Fibroblast of lung (primary cell): ENCODE measurements around the gene CHST15. TPM values are rescaled to one million over a fixed set of nuclear protein-coding genes. Genes with fewer than 3 reads are reported as not detected.

Source experiments
- DNase-seq, 2 donors: peaks; one replicate each; pipeline versions ENCODE4 v3.0.0 to v3.0.0-alpha.2; 2010; ENCODE audit warnings: low read depth in 2 of 2
- H2AFZ ChIP-seq: 2 replicates; pipeline ENCODE4 v1.5.1; 2012; ENCODE audit warnings: low read length, control low read depth, inconsistent platforms
- H3K27ac ChIP-seq: 2 replicates; pipeline ENCODE4 v1.5.1; 2011; ENCODE audit warnings: low read length, control low read depth; ENCODE audit not compliant: insufficient read depth
- H3K27me3 ChIP-seq: 2 replicates; pipeline ENCODE4 v1.5.1; 2011; ENCODE audit warnings: mild to moderate bottlenecking, low read length; ENCODE audit not compliant: control insufficient read depth, insufficient read depth
- H3K36me3 ChIP-seq: 2 replicates; pipeline ENCODE4 v1.5.1; 2011; ENCODE audit warnings: low read length; ENCODE audit not compliant: control insufficient read depth, insufficient read depth
- H3K4me1 ChIP-seq: 2 replicates; pipeline ENCODE4 v1.5.1; 2011; ENCODE audit warnings: low read length; ENCODE audit not compliant: control insufficient read depth, insufficient read depth; ENCODE audit errors: extremely low read depth
- H3K4me2 ChIP-seq: 2 replicates; pipeline ENCODE4 v1.5.1; 2011; ENCODE audit warnings: low read length, control low read depth; ENCODE audit not compliant: insufficient read depth; ENCODE audit errors: extremely low read depth
- H3K4me3 ChIP-seq, 4 experiments: fragments of 200-600 bp in 1 of 4; sonication (generic) in 1 of 4; replicated peaks in 1 of 4; 2 replicates each; pipeline ENCODE4 v1.5.1; 2011 to 2016; ENCODE audit warnings: low read length in 4 of 4, low read depth in 3 of 4, mild to moderate bottlenecking in 3 of 4, control low read depth in 2 of 4, inconsistent platforms in 1 of 4, mixed read lengths in 1 of 4; ENCODE audit not compliant: insufficient read depth in 1 of 4; ENCODE audit errors: control extremely low read depth in 1 of 4
- H3K79me2 ChIP-seq: 2 replicates; pipeline ENCODE4 v1.5.1; 2012; ENCODE audit warnings: mild to moderate bottlenecking, low read length, inconsistent platforms; ENCODE audit not compliant: control insufficient read depth, insufficient read depth
- H3K9ac ChIP-seq: 2 replicates; pipeline ENCODE4 v1.5.1; 2011; ENCODE audit warnings: mild to moderate bottlenecking, low read length, control low read depth; ENCODE audit not compliant: insufficient read depth
- H3K9me3 ChIP-seq: 2 replicates; pipeline ENCODE4 v1.5.1; 2012; ENCODE audit warnings: low read depth, low read length; ENCODE audit not compliant: control insufficient read depth, insufficient read depth
- H4K20me1 ChIP-seq: 2 replicates; pipeline ENCODE4 v1.5.1; 2011; ENCODE audit warnings: low read length; ENCODE audit not compliant: control insufficient read depth, insufficient read depth; ENCODE audit errors: extremely low read depth
- EZH2 ChIP-seq: IDR thresholded peaks from 2 replicates; pipeline ENCODE4 v1.5.1; 2012; ENCODE audit warnings: low read length, control low read depth, mild to moderate bottlenecking; ENCODE audit errors: missing control alignments
- polyA plus RNA-seq, 2 donors: library from polyadenylated mRNA; depleted of rRNA in 1 of 2; stranded (reverse) in 1 of 2; unstranded in 1 of 2; fragments of >200 nt; gene quantifications; 2 replicates each; pipeline ENCODE4 v1.2.1, GENCODE V29; 2011 to 2012; ENCODE audit warnings: missing spikeins in 1 of 2
- total RNA-seq: library from RNA; depleted of rRNA; stranded (reverse); fragments of >200 nt; gene quantifications from 2 replicates; pipeline ENCODE4 v1.2.1, GENCODE V29; 2014
- TF ChIP-seq, protein P1 (sequence below), 2 donors: IDR thresholded peaks in 1 of 2; conservative IDR thresholded peaks in 1 of 2; 1 replicate in 1 of 2; 2 replicates in 1 of 2; pipeline ENCODE4 v1.5.1; 2011 to 2012; ENCODE audit warnings: low read length in 2 of 2, control low read depth in 1 of 2, inconsistent platforms in 1 of 2, low read depth in 1 of 2, mild to moderate bottlenecking in 1 of 2

Gene CHST15
- total and polyA plus RNA-seq, 2 donors (not counting 1 experiment from before 2014, with no cell fraction given), result 5.0 to 7.9 TPM

DNA sequence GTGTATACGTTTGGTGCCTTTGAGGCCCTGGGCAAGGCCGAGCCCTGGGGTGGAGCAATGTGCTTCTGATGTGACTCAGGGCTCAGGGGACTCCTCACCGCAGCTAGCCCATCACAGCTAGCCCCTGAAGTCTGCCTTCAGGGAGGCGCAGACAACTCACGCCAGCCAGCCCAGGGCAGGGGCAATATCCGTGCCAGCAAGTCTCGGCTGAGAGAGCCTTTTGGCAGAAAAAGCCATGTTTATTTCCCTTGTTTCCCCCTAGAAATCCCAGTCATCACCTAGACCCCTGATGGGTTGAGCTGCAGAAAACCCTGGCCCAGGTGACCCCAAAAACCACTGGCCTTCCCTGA lies 90.4 kb downstream of the CHST15 start:
- no peaks in the 10 kb centered on the region for H4K20me1 ChIP-seq
- no peak overlapping the region for H2AFZ ChIP-seq
- no peaks in the 10 kb centered on the region for H3K27me3 ChIP-seq
- no peak overlapping the region for H3K27ac ChIP-seq
- H3K9ac ChIP-seq, result no peak overlapping the region
- H3K79me2 ChIP-seq, result no peaks in the 10 kb centered on the region
- H3K4me1 ChIP-seq, result no peaks in the 10 kb centered on the region
- no peaks in the 10 kb centered on the region for H3K36me3 ChIP-seq
- no peak overlapping the region for H3K4me3 ChIP-seq
- H3K4me2 ChIP-seq, result no peak overlapping the region
- no peak for DNase-seq
- TF ChIP-seq, protein P1, sequence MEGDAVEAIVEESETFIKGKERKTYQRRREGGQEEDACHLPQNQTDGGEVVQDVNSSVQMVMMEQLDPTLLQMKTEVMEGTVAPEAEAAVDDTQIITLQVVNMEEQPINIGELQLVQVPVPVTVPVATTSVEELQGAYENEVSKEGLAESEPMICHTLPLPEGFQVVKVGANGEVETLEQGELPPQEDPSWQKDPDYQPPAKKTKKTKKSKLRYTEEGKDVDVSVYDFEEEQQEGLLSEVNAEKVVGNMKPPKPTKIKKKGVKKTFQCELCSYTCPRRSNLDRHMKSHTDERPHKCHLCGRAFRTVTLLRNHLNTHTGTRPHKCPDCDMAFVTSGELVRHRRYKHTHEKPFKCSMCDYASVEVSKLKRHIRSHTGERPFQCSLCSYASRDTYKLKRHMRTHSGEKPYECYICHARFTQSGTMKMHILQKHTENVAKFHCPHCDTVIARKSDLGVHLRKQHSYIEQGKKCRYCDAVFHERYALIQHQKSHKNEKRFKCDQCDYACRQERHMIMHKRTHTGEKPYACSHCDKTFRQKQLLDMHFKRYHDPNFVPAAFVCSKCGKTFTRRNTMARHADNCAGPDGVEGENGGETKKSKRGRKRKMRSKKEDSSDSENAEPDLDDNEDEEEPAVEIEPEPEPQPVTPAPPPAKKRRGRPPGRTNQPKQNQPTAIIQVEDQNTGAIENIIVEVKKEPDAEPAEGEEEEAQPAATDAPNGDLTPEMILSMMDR (conservative IDR thresholded peaks at IDR 0.05 in 1 of 2, IDR thresholded peaks at IDR 0.05 in 1 of 2; ENCODE audit: low read depth in 1 of 2, low read length in 2 of 2), result no peak
- TF ChIP-seq EZH2, result no peak
- no peaks in the 10 kb centered on the region for H3K9me3 ChIP-seq

DNA sequence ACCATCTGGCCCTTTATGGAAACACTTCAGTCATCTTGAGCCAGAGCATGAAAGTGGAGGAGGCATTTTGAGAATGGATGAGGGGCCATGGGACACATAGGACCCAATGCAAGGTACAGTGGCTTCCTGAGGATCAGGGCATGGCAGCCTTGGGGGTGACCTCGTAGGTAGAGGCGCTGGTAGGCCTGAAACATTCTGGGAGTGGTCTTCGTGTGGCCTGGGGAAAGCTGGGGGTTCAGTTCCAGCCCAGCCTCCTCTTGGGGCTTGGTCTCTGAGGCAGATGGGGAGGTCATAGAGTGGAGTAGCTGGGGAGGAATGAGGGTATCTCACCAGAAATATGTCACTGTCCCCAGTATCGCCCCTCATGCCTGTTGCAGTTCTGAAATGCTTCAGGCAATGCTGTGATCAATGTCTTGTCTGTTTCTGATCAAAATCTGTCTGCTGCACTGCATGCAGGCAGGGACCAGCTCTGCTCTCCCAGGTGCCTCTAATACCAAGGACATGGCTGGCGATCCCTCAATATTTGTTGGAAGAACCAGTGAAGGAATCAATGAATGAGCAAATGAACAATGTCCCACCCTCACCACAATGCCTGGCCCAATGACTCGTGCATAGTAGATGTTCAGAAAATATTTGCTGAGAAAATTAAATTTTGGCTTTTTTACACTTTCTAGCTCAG lies 90.9 kb downstream of the CHST15 start:
- H3K27ac ChIP-seq, result no peak overlapping the region
- no peaks in the 10 kb centered on the region for H3K27me3 ChIP-seq
- no peaks in the 10 kb centered on the region for H3K79me2 ChIP-seq
- TF ChIP-seq, protein P1 (conservative IDR thresholded peaks at IDR 0.05 in 1 of 2, IDR thresholded peaks at IDR 0.05 in 1 of 2; ENCODE audit: low read depth in 1 of 2, low read length in 2 of 2), result no peak
- no peak for TF ChIP-seq EZH2
- DNase-seq, result no peak
- no peaks in the 10 kb centered on the region for H3K4me1 ChIP-seq
- no peak overlapping the region for H3K4me2 ChIP-seq
- no peaks in the 10 kb centered on the region for H3K9me3 ChIP-seq
- H4K20me1 ChIP-seq, result no peaks in the 10 kb centered on the region
- no peak overlapping the region for H3K9ac ChIP-seq
- no peaks in the 10 kb centered on the region for H3K36me3 ChIP-seq
- H3K4me3 ChIP-seq, result no peak overlapping the region
- no peak overlapping the region for H2AFZ ChIP-seq

DNA sequence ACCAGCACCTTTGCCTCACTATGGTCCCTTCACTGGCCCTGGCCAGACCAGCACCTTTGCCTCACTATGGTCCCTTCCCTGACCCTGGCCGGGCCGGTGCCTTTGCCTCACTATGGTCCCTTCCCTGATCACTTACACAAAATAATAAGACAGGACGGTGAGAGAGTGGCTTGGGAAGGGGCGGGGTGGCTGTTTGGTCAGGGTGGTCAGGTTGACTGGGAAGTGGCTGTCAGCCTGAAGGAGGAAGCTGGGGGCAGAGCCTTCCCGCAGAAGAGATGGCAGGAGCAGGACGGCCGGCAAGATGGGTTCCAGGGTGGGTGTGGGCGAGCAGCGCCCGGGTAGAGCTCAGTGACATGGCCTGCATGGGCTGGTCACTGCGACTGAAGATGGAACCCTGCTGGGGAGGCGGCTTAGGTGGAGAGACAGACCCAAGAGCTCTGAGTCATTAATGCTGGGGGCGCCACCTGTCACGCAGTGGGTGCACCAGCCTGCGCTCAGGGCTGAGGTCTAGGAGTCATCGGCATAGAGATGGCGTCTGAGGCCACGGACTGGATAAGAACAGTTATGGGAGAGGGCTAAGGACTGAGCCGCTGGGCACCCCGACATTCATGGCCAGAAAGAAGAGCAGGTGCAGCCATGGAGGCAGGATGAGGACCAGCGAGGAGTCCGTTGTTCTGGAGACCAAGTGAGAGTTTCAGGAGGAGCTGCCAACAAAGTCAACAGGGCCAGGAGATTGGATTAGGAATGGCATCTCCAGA lies 91.8 kb downstream of the CHST15 start:
- H3K4me1 ChIP-seq, result peaks cover under 1% of the 10 kb centered on the region

More for the DNA sequence above, 91.8 kb downstream of the CHST15 start:
- H2AFZ ChIP-seq, result no peak overlapping the region
- no peak overlapping the region for H3K4me3 ChIP-seq
- H3K9ac ChIP-seq, result no peak overlapping the region
- no peak overlapping the region for H3K27ac ChIP-seq
- TF ChIP-seq, protein P1 (conservative IDR thresholded peaks at IDR 0.05 in 1 of 2, IDR thresholded peaks at IDR 0.05 in 1 of 2; ENCODE audit: low read depth in 1 of 2, low read length in 2 of 2), result no peak
- TF ChIP-seq EZH2, result no peak
- no peaks in the 10 kb centered on the region for H3K79me2 ChIP-seq
- no peak for DNase-seq
- no peak overlapping the region for H3K4me2 ChIP-seq
- no peaks in the 10 kb centered on the region for H4K20me1 ChIP-seq
- H3K9me3 ChIP-seq, result no peaks in the 10 kb centered on the region
- no peaks in the 10 kb centered on the region for H3K36me3 ChIP-seq
- no peaks in the 10 kb centered on the region for H3K27me3 ChIP-seq
